Heart left ventricle (tissue), 16 donors: ENCODE measurements around the gene RAB19. TPM values are rescaled to one million over a fixed set of nuclear protein-coding genes. Genes with fewer than 3 reads are reported as not detected.

Experiments used
- ATAC-seq, 4 donors: fragments of 200-7000 bp; cut with Tn5 transposase; one replicate each; pipeline ENCODE4 v1.9.1; 2020 to 2022; ENCODE audit warnings: moderate library complexity in 4 of 4, mild to moderate bottlenecking in 3 of 4, moderate number of reproducible peaks in 1 of 4
- DNase-seq, 5 donors: peaks; one replicate each; pipeline ENCODE4 v3.0.0-alpha.2; 2020
- H3K27ac ChIP-seq, 12 donors: fragments of 200-600 bp; sonication (generic) in 4 of 12; one replicate each; pipeline versions ENCODE4 v1.5.0 to v1.8.0; 2016 to 2022; ENCODE audit warnings: mild to moderate bottlenecking in 2 of 12
- H3K27me3 ChIP-seq, 9 donors: fragments of 200-600 bp; sonication (generic) in 2 of 9; one replicate each; pipeline versions ENCODE4 v1.5.1 to v1.8.0; 2016 to 2022; ENCODE audit warnings: mild to moderate bottlenecking in 3 of 9
- H3K36me3 ChIP-seq, 9 donors: fragments of 200-600 bp; sonication (generic) in 2 of 9; one replicate each; pipeline versions ENCODE4 v1.5.0 to v1.8.0; 2018 to 2022; ENCODE audit warnings: mild to moderate bottlenecking in 2 of 9
- H3K4me1 ChIP-seq, 12 donors: fragments of 200-600 bp; sonication (generic) in 4 of 12; one replicate each; pipeline versions ENCODE4 v1.5.0 to v1.8.0; 2016 to 2022; ENCODE audit warnings: mild to moderate bottlenecking in 3 of 12
- H3K4me3 ChIP-seq, 12 donors: fragments of 200-600 bp; sonication (generic) in 4 of 12; one replicate each; pipeline versions ENCODE4 v1.5.0 to v1.8.0; 2017 to 2022; ENCODE audit warnings: mild to moderate bottlenecking in 9 of 12, moderate library complexity in 4 of 12
- H3K9me3 ChIP-seq, 12 donors: fragments of 200-600 bp; sonication (generic) in 4 of 12; one replicate each; pipeline versions ENCODE4 v1.5.0 to v1.8.0; 2016 to 2022; ENCODE audit warnings: mild to moderate bottlenecking in 1 of 12
- CTCF ChIP-seq, 12 donors: fragments of 200-600 bp; sonication (generic) in 4 of 12; IDR thresholded peaks; one replicate each; pipeline versions ENCODE4 v1.5.0 to v1.8.0; 2018 to 2022; ENCODE audit warnings: antibody characterized with exemption in 12 of 12, mild to moderate bottlenecking in 5 of 12
- POLR2A ChIP-seq, 2 donors: fragments of 450-650 bp; IDR thresholded peaks; one replicate each; pipeline ENCODE4 v1.6.1; 2017; ENCODE audit warnings: antibody characterized with exemption in 2 of 2, mild to moderate bottlenecking in 2 of 2, moderate library complexity in 2 of 2
- WGBS, 4 donors: extraction: QIAGEN DNeasy Blood & Tissue Kit in 2 of 4; methylation state at CpG; one replicate each; pipeline versions ENCODE4 v1.1.5 to v1.1.7; 2013 to 2018; 5-methylcytosine and 5-hydroxymethylcytosine counted together
- intact Hi-C, 10 donors: fragments of 100-400 bp; cut with DNase I; formaldehyde crosslinking; loops; one replicate each; pipeline versions ENCODE4 v1.11.1 to v1.14.2; 2022
- polyA plus RNA-seq, 2 donors: library from polyadenylated mRNA; stranded (reverse); fragments of 200-250 nt; gene quantifications; one replicate each; pipeline ENCODE4 v1.2.3, GENCODE V29; 2013
- total RNA-seq, 9 donors: library from RNA; depleted of rRNA in 2 of 9; stranded (reverse); fragments of >200 nt in 2 of 9; fragmentation: NEBNext Ultra II Directional in 3 of 9; extraction: Animal tissue kit (Norgen Biotek cat#: 25700) in 3 of 9; gene quantifications; one replicate each; pipeline versions ENCODE4 v1.1.0 to v1.2.4, GENCODE V29; 2016 to 2023
- donor health status: ischemic (EF 13 %, LVEDD 7.1; RV severe dilation, severe dysfunction).
- donor health status: healthy with polysubstance abuse.
- donor health status: DM: no; HTN: yes; CAD: no.
- donor health status: DM: no; HTN: no; CAD: no.
- donor health status: ischemic (EF 25% LVEDD 6.9; RV normal size, moderate dysfunction).
- donor health status: ischemic (EF 25% LVEDD 5.7; RV mildly dilated, moderate dysfunction).
- donor health status: healthy.
- donor health status: DM: yes; HTN: yes; CAD: no.
- donor health status: ischemic (EF 35%, LVEDD 5.7; RV mildly dilated, moderate dysfunction).
- donor health status: nonischemic (EF 11% LVEDD 7.7; RV severe dilation, severe dysfunction).
- donor health status: DM: yes; HTN: yes; CAD: no.
- donor health status: PGD.
- donor health status: ischemic (EF 29% LVEDD 5.4; RV normal size, mild dysfunction).
- donor health status: nonischemic (EF 23%, LVEDD 6.1; RV moderate dilation, normal function).

RAB19 gene
- total and polyA plus RNA-seq, 11 donors, result not detected

GRCh38 chr7:140439359-140439758 is 35.5 kb downstream of the RAB19 start:
- Histone ChIP-seq H3K4me3 (no peak overlapping the region), H3K9me3 (no peaks in the 10 kb centered on the region), H3K27ac (no peak overlapping the region), H3K36me3 (no peaks in the 10 kb centered on the region), H3K4me1 (no peaks in the 10 kb centered on the region), H3K27me3 (peaks cover 0 to 6% (median 0%) of the 10 kb centered on the region in 9 donors)
- intact Hi-C loops, result no loop called here
- DNase-seq, result no peak
- 86 to 96% (median 90%) methylated on average over 3 of the region's 3 CpGs for WGBS, 4 donors
- TF ChIP-seq POLR2A (IDR thresholded peaks at IDR 0.05) (no peak), CTCF (IDR thresholded peaks at IDR 0.05) (no peak)
- no peak for ATAC-seq

DNA sequence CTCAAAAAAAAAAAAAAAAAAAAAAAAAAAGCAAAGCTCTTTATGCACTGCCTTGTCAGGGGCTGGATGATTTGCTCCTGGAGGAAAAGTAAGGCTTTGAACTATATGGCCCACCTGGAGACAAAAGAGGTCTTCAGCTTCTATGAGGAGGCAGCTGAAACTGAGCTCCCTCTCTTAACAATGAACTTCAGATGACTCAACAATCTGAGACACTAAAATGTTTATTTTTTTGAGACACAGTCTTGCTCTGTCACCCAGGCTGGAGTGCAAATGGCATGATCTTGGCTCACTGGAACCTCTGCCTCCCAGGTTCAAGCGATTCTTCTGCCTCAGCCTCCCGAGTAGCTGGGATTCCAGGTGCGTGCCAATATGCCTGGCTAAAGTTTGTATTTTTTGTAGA is 36.7 kb downstream of the RAB19 start:
- Histone ChIP-seq H3K27ac (no peak overlapping the region), H3K36me3 (no peaks in the 10 kb centered on the region), H3K9me3 (no peaks in the 10 kb centered on the region), H3K4me1 (no peaks in the 10 kb centered on the region), H3K27me3 (no peaks in the 10 kb centered on the region), H3K4me3 (no peak overlapping the region)
- DNase-seq (no peak), ATAC-seq (no peak)
- 91 to 98% (median 94%) methylated on average over 3 of the region's 3 CpGs for WGBS, 4 donors
- TF ChIP-seq POLR2A (IDR thresholded peaks at IDR 0.05) (no peak), CTCF (IDR thresholded peaks at IDR 0.05) (no peak)
- intact Hi-C loops, result no loop called here

GRCh38 chr7:140441519-140441918 is 37.7 kb downstream of the RAB19 start:
- TF ChIP-seq CTCF (IDR thresholded peaks at IDR 0.05) (no peak), POLR2A (IDR thresholded peaks at IDR 0.05) (no peak)
- H3K27ac ChIP-seq, result no peak overlapping the region
- no peak overlapping the region for H3K4me3 ChIP-seq
- intact Hi-C loops, result no loop called here
- 84 to 94% (median 91%) methylated on average over 2 of the region's 2 CpGs for WGBS, 4 donors
- no peaks in the 10 kb centered on the region for H3K27me3 ChIP-seq
- no peak for ATAC-seq
- H3K9me3 ChIP-seq, result no peaks in the 10 kb centered on the region
- no peaks in the 10 kb centered on the region for H3K4me1 ChIP-seq
- H3K36me3 ChIP-seq, result no peaks in the 10 kb centered on the region
- DNase-seq, result no peak

DNA sequence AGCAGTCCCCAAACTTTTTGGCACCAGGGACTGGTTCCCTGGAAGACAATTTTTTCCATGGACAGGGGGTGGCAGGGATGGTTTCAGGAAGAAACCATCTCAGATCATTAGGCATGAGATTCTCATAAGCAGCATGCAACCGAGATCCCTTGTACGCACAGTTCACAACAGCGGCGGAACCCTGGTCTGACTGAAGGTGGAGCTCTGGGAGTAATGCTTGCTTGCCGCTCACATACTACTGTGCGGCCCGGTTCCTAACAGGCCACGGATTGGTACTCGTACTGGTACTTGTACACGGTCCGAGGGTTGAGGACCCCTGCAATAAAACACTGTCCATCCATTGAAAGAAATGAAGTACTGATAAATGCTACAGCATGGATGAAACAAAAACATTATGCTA is 42.6 kb downstream of the RAB19 start:
- no peak for ATAC-seq
- no peak for DNase-seq
- Histone ChIP-seq H3K4me1 (peaks cover 0 to 13% (median 0%) of the 10 kb centered on the region in 12 donors), H3K9me3 (no peaks in the 10 kb centered on the region), H3K4me3 (no peak overlapping the region), H3K36me3 (no peaks in the 10 kb centered on the region), H3K27me3 (no peaks in the 10 kb centered on the region), H3K27ac (no peak overlapping the region)
- no peak for TF ChIP-seq POLR2A (IDR thresholded peaks at IDR 0.05)
- TF ChIP-seq CTCF (IDR thresholded peaks at IDR 0.05), result no peak
- intact Hi-C loops, result no loop called here
- WGBS, 4 donors, result 89 to 98% (median 95%) methylated on average over 11 of the region's 11 CpGs
